HTERT RPE-1 (cell line): ENCODE data around the gene SCLY.
"Not testable (repeated sequence)": the region's sequence is repeated elsewhere in the genome, so short reads cannot be mapped to it uniquely, and the experiment has no call there.

Source experiments
- in situ Hi-C: fragments of 300-500 bp; cut with MboI; formaldehyde crosslinking; loops from 4 replicates; pipeline ENCODE4 v1.14.3; 2020; ENCODE audit warnings: low sequenced_read_pairs

SCLY gene, protein sequence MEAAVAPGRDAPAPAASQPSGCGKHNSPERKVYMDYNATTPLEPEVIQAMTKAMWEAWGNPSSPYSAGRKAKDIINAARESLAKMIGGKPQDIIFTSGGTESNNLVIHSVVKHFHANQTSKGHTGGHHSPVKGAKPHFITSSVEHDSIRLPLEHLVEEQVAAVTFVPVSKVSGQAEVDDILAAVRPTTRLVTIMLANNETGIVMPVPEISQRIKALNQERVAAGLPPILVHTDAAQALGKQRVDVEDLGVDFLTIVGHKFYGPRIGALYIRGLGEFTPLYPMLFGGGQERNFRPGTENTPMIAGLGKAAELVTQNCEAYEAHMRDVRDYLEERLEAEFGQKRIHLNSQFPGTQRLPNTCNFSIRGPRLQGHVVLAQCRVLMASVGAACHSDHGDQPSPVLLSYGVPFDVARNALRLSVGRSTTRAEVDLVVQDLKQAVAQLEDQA

DNA sequence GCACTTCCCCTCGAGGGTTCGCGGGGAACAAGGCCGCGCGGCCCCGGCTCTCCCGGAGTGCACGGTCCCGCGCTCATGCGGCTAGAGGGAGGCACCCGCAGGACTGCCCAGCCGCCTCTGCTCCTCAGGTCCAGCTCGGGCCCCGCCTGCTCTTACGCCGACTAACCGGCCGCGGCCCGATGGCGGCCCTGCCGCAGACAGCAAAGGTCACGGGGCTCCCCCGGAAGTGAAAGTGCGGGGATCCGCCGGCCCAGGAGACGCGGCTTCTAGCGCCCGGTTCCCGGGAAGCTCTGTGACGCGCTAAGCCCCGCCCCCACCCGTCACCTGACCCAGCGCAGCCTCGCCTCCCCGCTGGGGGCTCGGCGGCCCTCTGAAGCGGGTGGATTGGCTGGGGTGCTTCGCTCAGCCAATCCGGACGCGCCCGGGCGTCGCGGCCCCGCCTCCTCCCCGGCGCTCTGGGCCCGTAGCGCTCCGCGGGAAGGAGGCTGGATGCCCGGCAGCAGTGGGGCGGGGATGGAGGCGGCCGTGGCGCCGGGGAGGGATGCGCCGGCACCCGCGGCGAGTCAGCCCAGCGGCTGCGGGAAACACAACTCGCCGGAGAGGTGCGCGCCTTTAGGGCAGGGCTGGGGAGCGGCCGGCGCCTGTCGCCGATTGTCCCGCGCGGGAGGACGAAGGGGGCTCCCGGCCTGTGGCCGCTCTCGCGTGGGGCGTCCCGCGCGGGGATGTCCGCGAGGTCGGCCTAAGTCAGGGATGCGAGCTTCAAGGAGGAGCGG, at the start of gene SCLY:
TSS of gene SCLY (plus strand) at position 460 of the 773 bp plus-strand sequence. CDS start at position 514, 54 bp downstream.
- in situ Hi-C loops, result no loop called here

GRCh38 chr2:238013806-238014205, 47.0 kb upstream of the SCLY start:
- in situ Hi-C loops, result no loop called here

DNA sequence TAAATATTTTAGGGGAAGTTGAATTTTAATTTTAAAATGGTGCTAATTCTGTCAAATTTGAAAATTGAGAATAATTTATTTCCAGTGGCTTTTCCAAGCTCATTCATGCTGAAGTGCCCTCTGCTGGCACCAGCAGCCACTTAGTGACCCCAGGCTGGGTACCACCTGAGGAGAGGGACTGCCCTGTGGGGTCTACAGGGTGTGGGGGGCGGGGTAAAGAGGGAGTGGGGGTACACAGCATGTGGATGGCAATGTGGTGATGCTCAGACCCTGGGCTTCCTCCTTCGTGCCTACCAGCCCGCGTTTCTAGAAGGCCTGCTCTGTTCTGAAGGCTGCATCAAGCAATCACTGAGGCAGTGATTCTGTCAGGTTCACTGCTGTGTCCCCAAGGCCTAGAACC, 45.1 kb upstream of the SCLY start:
- in situ Hi-C loops, result no loop called here

GRCh38 chr2:238016526-238016925, 44.3 kb upstream of the SCLY start:
- in situ Hi-C loops, result no loop called here

DNA sequence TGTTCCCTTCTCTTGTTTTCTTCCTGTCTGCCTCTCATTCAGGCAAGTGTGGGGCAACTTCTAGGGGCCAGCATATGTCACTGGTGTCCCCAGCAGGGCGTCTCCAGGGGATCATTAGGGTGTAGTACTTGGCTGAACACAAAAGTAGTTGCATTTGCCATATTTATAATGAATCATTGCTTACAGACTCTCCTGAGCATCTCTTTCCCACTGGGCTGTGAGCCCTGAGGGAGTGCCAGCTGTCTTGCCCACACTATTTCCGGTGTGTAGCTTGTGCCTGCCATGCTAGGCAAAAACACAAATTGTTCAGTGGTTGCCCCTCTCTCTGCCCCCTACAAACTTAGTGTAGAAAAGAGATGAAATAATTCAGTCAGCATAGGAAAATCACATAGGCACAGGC, 40.8 kb upstream of the SCLY start:
- in situ Hi-C loops, result no loop called here

GRCh38 chr2:238020816-238021215, 40.0 kb upstream of the SCLY start:
- in situ Hi-C loops, result no loop called here

GRCh38 chr2:238021327-238021726, 39.5 kb upstream of the SCLY start:
- in situ Hi-C loops, result no loop called here

- in situ Hi-C loops, result no loop called here
Measured at GRCh38 chr2:238022594-238023157, 38.1 kb upstream of the SCLY start.

- in situ Hi-C loops, result no loop called here
Measured at GRCh38 chr2:238023608-238024007, 37.2 kb upstream of the SCLY start.

DNA sequence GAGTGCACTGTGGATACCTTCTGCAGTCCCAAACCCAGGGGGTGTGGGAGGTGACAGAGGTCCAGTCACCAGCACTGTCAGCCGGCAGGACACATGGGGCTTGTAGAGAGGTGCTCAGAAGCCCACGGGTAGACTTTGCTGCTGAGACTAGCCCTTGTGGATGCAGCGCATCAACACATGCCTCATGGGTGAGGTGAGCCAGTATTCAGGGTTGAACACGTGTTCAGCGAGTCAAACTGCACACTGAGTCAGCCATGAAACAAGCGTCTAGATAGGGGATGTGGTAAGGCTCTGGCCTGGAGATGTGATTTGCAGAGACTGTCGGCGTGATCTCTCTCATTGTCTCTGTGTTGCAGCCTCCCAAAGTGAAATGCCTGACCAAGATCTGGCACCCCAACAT, 35.8 kb upstream of the SCLY start:
- in situ Hi-C loops, result no loop called here

- in situ Hi-C loops, result no loop called here
Measured at GRCh38 chr2:238025741-238026360, 35.0 kb upstream of the SCLY start.

DNA sequence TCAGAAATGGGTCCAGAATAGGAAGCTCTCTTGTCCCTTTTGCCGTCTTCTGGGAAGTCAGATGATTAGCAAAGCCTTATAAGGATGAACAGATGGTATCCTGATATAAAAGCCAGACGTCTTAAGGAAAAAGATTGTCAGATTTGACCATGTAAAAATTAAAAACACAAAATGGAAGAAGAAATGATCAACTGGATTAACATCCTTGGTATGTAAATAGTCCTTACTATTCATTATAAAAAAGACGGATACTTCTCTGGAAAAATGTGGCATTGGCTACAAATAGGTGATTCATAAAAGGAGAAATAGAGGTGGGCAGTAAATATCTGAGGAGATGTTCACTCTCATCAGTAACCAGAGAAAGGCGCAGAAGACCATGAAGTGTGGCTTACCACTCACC, 33.7 kb upstream of the SCLY start:
- in situ Hi-C loops, result no loop called here

- in situ Hi-C loops, result no loop called here
Measured at GRCh38 chr2:238027591-238028415, 33.0 kb upstream of the SCLY start.

GRCh38 chr2:238029853-238030252, 30.9 kb upstream of the SCLY start:
- in situ Hi-C loops, result no loop called here

DNA sequence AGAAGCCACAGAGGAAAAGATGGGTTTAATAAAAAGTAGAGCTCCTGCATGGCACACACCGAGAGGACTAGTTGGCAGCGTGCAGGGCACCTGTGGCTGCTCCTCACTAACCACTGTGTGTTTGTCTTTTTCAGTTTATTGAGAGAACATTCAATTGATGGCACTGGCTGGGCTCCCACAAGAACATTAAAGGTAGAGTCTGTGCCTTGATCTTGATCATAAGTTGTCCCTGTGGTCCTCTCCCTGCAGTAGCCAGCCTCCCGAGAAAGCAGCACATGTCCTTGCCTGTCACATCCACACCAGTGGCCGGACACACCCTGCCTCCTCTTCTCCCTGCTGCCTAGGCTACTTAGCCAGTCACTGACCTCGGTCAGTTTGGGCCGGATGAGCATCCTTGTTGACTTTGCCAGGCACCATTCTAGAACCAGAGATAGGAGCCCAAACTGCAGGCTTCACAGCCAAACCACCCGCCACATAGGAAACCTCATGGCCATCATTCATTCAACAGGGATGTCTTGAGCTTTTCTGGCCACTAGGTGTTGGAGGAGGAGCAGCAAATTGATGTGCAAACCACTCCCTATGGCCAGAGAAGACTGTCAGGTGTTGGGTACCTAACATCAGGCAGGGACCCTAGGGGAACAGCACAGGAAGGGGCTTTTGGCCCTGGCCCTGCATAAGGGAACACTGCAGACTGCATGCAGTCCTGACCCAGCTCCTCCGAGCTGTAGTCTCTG, 30.2 kb upstream of the SCLY start:
- in situ Hi-C loops, result no loop called here

DNA sequence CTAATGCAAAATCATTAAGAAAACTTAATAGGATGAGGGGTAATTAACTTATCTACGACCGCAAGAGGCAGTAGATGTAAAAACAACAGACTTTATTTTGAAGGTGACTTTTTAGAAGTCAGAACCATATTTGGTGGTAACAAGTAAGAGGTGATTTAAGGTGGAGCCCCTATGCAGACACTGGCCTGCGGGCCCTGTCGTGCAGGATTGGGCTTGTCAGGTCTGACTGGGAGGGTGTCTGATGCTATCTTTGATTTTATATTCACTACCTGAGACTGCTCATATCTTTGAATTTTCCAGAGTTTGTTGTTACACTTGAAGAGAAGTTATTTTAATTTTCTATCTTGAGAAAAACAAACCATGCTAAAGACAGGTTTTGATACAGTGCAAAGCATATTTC, 29.1 kb upstream of the SCLY start:
- in situ Hi-C loops, result no loop called here

DNA sequence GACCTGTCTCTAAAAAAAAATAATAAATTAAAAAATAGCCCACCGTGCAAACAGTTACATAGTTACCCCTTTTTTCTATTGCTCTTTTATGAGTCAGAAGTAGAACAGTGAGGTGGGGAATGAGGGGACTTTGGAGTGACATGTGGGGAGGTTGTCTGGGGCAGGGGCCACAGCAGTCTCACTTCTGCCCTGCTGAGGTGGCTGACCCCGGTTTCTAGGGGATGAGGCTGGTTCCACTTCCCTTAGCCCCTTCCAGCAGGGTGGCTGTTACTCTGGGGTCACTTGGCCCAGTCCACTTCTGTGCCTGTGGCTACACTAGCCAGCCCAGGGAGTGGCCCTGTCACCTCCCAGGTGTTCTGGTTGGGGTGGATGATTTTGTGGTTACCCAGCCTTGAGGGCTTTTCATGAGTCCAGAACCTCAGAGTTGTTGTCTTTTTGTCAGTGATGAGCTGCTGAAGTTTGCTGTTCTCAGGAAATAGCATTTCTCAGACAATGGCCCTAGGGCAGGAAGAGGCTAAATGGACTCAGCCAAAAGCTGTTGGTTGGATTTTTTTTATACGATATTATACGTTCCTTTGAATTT, 28.0 kb upstream of the SCLY start:
- in situ Hi-C loops, result no loop called here

GRCh38 chr2:238033991-238034390, 26.8 kb upstream of the SCLY start:
- in situ Hi-C loops, result not testable (repeated sequence)

- in situ Hi-C loops, result no loop called here
Measured at GRCh38 chr2:238038203-238038602, 22.6 kb upstream of the SCLY start.
